GM18520 (cell line): ENCODE results near the gene KIF26B.

Source experiments
- ATAC-seq: cut with Tn5 transposase; IDR thresholded peaks from one replicate; pipeline ENCODE4 v1.9.1; 2021; ENCODE audit not compliant: unreplicated experiment

Gene KIF26B

GRCh38 chr1:245132771-245133170 lies 22.0 kb upstream of the KIF26B start:
- no peak for ATAC-seq

GRCh38 chr1:245133995-245134715 lies 20.6 kb upstream of the KIF26B start:
- ATAC-seq, result no peak

- ATAC-seq, result no peak
Measured at GRCh38 chr1:245142171-245142798, 12.5 kb upstream of the KIF26B start.

GRCh38 chr1:245142976-245143375 lies 11.8 kb upstream of the KIF26B start:
- ATAC-seq, result no peak

- no peak for ATAC-seq
Measured at GRCh38 chr1:245143849-245144248, 10.9 kb upstream of the KIF26B start.

- no peak for ATAC-seq
Measured at GRCh38 chr1:245148069-245148468, 6.7 kb upstream of the KIF26B start.

- ATAC-seq, result no peak
Measured at GRCh38 chr1:245148861-245149260, 5.9 kb upstream of the KIF26B start.

- ATAC-seq, result no peak
Measured at GRCh38 chr1:245153081-245153551, 1.7 kb upstream of the KIF26B start.

GRCh38 chr1:245153552-245154428 lies 995 bp upstream of the KIF26B start:
- no peak for ATAC-seq

- ATAC-seq, result no peak
Measured at GRCh38 chr1:245155272-245156040, 671 bp downstream of the KIF26B start.

GRCh38 chr1:245156041-245156735 lies 1.4 kb downstream of the KIF26B start:
- peak; percentile 82 for ATAC-seq

GRCh38 chr1:245156736-245157505 lies 2.1 kb downstream of the KIF26B start:
- ATAC-seq, result no peak

GRCh38 chr1:245158913-245159312 lies 4.1 kb downstream of the KIF26B start:
- ATAC-seq, result no peak

- no peak for ATAC-seq
Measured at GRCh38 chr1:245160288-245160687, 5.5 kb downstream of the KIF26B start.

- no peak for ATAC-seq
Measured at GRCh38 chr1:245160741-245161400, 6.1 kb downstream of the KIF26B start.

GRCh38 chr1:245161866-245162265 lies 7.1 kb downstream of the KIF26B start:
- ATAC-seq, result no peak

GRCh38 chr1:245166471-245166885 lies 11.7 kb downstream of the KIF26B start:
- ATAC-seq, result no peak

- ATAC-seq, result no peak
Measured at GRCh38 chr1:245168086-245168485, 13.3 kb downstream of the KIF26B start.

- no peak for ATAC-seq
Measured at GRCh38 chr1:245168906-245169305, 14.1 kb downstream of the KIF26B start.
